ENCODE measurements around the gene LAMB4. TPM values are rescaled to one million over a fixed set of nuclear protein-coding genes. Genes with fewer than 3 reads are reported as not detected.
"Not testable (repeated sequence)": the region's sequence is repeated elsewhere in the genome, so short reads cannot be mapped to it uniquely, and the experiment has no call there.

The LAMB4 gene
- polyA plus RNA-seq, 3 donors: 1.5 to 3.9 (median 2.7) TPM

- not testable (repeated sequence) for DNase-seq (ENCODE audit: extremely low read depth in 1 of 11, low read depth in 9 of 11, low spot score in 4 of 11)
These were observed 96.9 kb downstream of the LAMB4 start for GRCh38 chr7:108033309-108033708.

- DNase-seq (ENCODE audit: extremely low read depth in 1 of 11, low read depth in 9 of 11, low spot score in 4 of 11): no peak
These were observed 99.6 kb downstream of the LAMB4 start for GRCh38 chr7:108030516-108030915.

- DNase-seq (ENCODE audit: extremely low read depth in 1 of 11, low read depth in 9 of 11, low spot score in 4 of 11): no peak
These were observed 101.1 kb downstream of the LAMB4 start for GRCh38 chr7:108029034-108029433.

GRCh38 chr7:108028111-108028510 is 102.0 kb downstream of the LAMB4 start:
- DNase-seq (ENCODE audit: extremely low read depth in 1 of 11, low read depth in 9 of 11, low spot score in 4 of 11): no peak

- no peak for DNase-seq (ENCODE audit: extremely low read depth in 1 of 11, low read depth in 9 of 11, low spot score in 4 of 11)
These were observed 102.9 kb downstream of the LAMB4 start for GRCh38 chr7:108027239-108027638.

GRCh38 chr7:108026647-108027046 is 103.5 kb downstream of the LAMB4 start:
- no peak for DNase-seq (ENCODE audit: extremely low read depth in 1 of 11, low read depth in 9 of 11, low spot score in 4 of 11)

GRCh38 chr7:108026116-108026515 is 104.0 kb downstream of the LAMB4 start:
- DNase-seq (ENCODE audit: extremely low read depth in 1 of 11, low read depth in 9 of 11, low spot score in 4 of 11): no peak

- no peak for DNase-seq (ENCODE audit: extremely low read depth in 1 of 11, low read depth in 9 of 11, low spot score in 4 of 11)
These were observed 105.6 kb downstream of the LAMB4 start for GRCh38 chr7:108024538-108024937.

GRCh38 chr7:108020585-108020984 is 109.6 kb downstream of the LAMB4 start:
- DNase-seq (ENCODE audit: extremely low read depth in 1 of 11, low read depth in 9 of 11, low spot score in 4 of 11): no peak

- DNase-seq (ENCODE audit: extremely low read depth in 1 of 11, low read depth in 9 of 11, low spot score in 4 of 11): no peak
These were observed 111.5 kb downstream of the LAMB4 start for GRCh38 chr7:108018668-108019067.

GRCh38 chr7:108017776-108018151 is 112.4 kb downstream of the LAMB4 start:
- no peak for DNase-seq (ENCODE audit: extremely low read depth in 1 of 11, low read depth in 9 of 11, low spot score in 4 of 11)

- DNase-seq (ENCODE audit: extremely low read depth in 1 of 11, low read depth in 9 of 11, low spot score in 4 of 11): no peak
These were observed 113.1 kb downstream of the LAMB4 start for GRCh38 chr7:108016841-108017775.

GRCh38 chr7:108015740-108016139 is 114.4 kb downstream of the LAMB4 start:
- DNase-seq (ENCODE audit: extremely low read depth in 1 of 11, low read depth in 9 of 11, low spot score in 4 of 11): no peak

GRCh38 chr7:108014747-108015682 is 115.1 kb downstream of the LAMB4 start:
- DNase-seq (ENCODE audit: extremely low read depth in 1 of 11, low read depth in 9 of 11, low spot score in 4 of 11): no peak

- no peak for DNase-seq (ENCODE audit: extremely low read depth in 1 of 11, low read depth in 9 of 11, low spot score in 4 of 11)
These were observed 115.9 kb downstream of the LAMB4 start for GRCh38 chr7:108014215-108014614.

GRCh38 chr7:108012499-108013430 is 117.4 kb downstream of the LAMB4 start:
- no peak for DNase-seq (ENCODE audit: extremely low read depth in 1 of 11, low read depth in 9 of 11, low spot score in 4 of 11)

GRCh38 chr7:108010377-108010776 is 119.8 kb downstream of the LAMB4 start:
- no peak for DNase-seq (ENCODE audit: extremely low read depth in 1 of 11, low read depth in 9 of 11, low spot score in 4 of 11)

GRCh38 chr7:108009873-108010272 is 120.3 kb downstream of the LAMB4 start:
- DNase-seq (ENCODE audit: extremely low read depth in 1 of 11, low read depth in 9 of 11, low spot score in 4 of 11): no peak

GRCh38 chr7:108008827-108009226 is 121.3 kb downstream of the LAMB4 start:
- DNase-seq (ENCODE audit: extremely low read depth in 1 of 11, low read depth in 9 of 11, low spot score in 4 of 11): no peak
